IPS DF 4.7 (cell line): Measurements from ENCODE around the gene MDK.
"Not testable (repeated sequence)": the region's sequence is repeated elsewhere in the genome, so short reads cannot be mapped to it uniquely, and the experiment has no call there.

Source experiments
- DNase-seq: peaks from one replicate; pipeline ENCODE4 v3.0.0-alpha.2; 2013; ENCODE audit warnings: low spot score; ENCODE audit errors: extremely low read depth

Gene MDK

GRCh38 chr11:46367244-46367915 lies 14.1 kb upstream of the MDK start:
- DNase-seq: no peak

GRCh38 chr11:46367916-46368267 lies 13.6 kb upstream of the MDK start:
- no peak for DNase-seq

- no peak for DNase-seq
Observed at GRCh38 chr11:46369458-46370152, 11.9 kb upstream of the MDK start.

GRCh38 chr11:46370253-46370652 lies 11.2 kb upstream of the MDK start:
- no peak for DNase-seq

GRCh38 chr11:46371262-46371661 lies 10.2 kb upstream of the MDK start:
- DNase-seq: not testable (repeated sequence)

- no peak for DNase-seq
Observed at GRCh38 chr11:46372086-46372485, 9.4 kb upstream of the MDK start.

GRCh38 chr11:46372501-46372900 lies 9.0 kb upstream of the MDK start:
- DNase-seq: not testable (repeated sequence)

GRCh38 chr11:46373787-46374740 lies 7.4 kb upstream of the MDK start:
- DNase-seq: no peak

GRCh38 chr11:46374815-46375214 lies 6.7 kb upstream of the MDK start:
- DNase-seq: no peak

- no peak for DNase-seq
Observed at GRCh38 chr11:46375392-46376101, 5.9 kb upstream of the MDK start.

- DNase-seq: no peak
Observed at GRCh38 chr11:46376258-46377050, 5.0 kb upstream of the MDK start.

- no peak for DNase-seq
Observed at GRCh38 chr11:46377290-46377689, 4.2 kb upstream of the MDK start.

- DNase-seq: no peak
Observed at GRCh38 chr11:46377831-46378230, 3.6 kb upstream of the MDK start.

GRCh38 chr11:46378296-46378695 lies 3.2 kb upstream of the MDK start:
- no peak for DNase-seq

- DNase-seq: no peak
Observed at GRCh38 chr11:46378811-46379481, 2.5 kb upstream of the MDK start.

- not testable (repeated sequence) for DNase-seq
Observed at GRCh38 chr11:46379482-46380293, 1.8 kb upstream of the MDK start.

- DNase-seq: no peak
Observed at GRCh38 chr11:46380340-46381047, 975 bp upstream of the MDK start.

GRCh38 chr11:46381819-46382645 lies 563 bp downstream of the MDK start:
- DNase-seq: no peak
